Heart left ventricle (tissue), 16 donors: ENCODE measurements around the gene ZER1. TPM values are rescaled to one million over a fixed set of nuclear protein-coding genes. Genes with fewer than 3 reads are reported as not detected.
A peak's percentile ranks its signal among the peaks of the same experiment; 100 is the strongest.

Source experiments
- ATAC-seq, 4 donors: fragments of 200-7000 bp; cut with Tn5 transposase; one replicate each; pipeline ENCODE4 v1.9.1; 2020 to 2022; ENCODE audit warnings: moderate library complexity in 4 of 4, mild to moderate bottlenecking in 3 of 4, moderate number of reproducible peaks in 1 of 4
- DNase-seq, 5 donors: peaks; one replicate each; pipeline ENCODE4 v3.0.0-alpha.2; 2020
- H3K27ac ChIP-seq, 12 donors: fragments of 200-600 bp; sonication (generic) in 4 of 12; one replicate each; pipeline versions ENCODE4 v1.5.0 to v1.8.0; 2016 to 2022; ENCODE audit warnings: mild to moderate bottlenecking in 2 of 12
- H3K27me3 ChIP-seq, 9 donors: fragments of 200-600 bp; sonication (generic) in 2 of 9; one replicate each; pipeline versions ENCODE4 v1.5.1 to v1.8.0; 2016 to 2022; ENCODE audit warnings: mild to moderate bottlenecking in 3 of 9
- H3K36me3 ChIP-seq, 9 donors: fragments of 200-600 bp; sonication (generic) in 2 of 9; one replicate each; pipeline versions ENCODE4 v1.5.0 to v1.8.0; 2018 to 2022; ENCODE audit warnings: mild to moderate bottlenecking in 2 of 9
- H3K4me1 ChIP-seq, 12 donors: fragments of 200-600 bp; sonication (generic) in 4 of 12; one replicate each; pipeline versions ENCODE4 v1.5.0 to v1.8.0; 2016 to 2022; ENCODE audit warnings: mild to moderate bottlenecking in 3 of 12
- H3K4me3 ChIP-seq, 12 donors: fragments of 200-600 bp; sonication (generic) in 4 of 12; one replicate each; pipeline versions ENCODE4 v1.5.0 to v1.8.0; 2017 to 2022; ENCODE audit warnings: mild to moderate bottlenecking in 9 of 12, moderate library complexity in 4 of 12
- H3K9me3 ChIP-seq, 12 donors: fragments of 200-600 bp; sonication (generic) in 4 of 12; one replicate each; pipeline versions ENCODE4 v1.5.0 to v1.8.0; 2016 to 2022; ENCODE audit warnings: mild to moderate bottlenecking in 1 of 12
- CTCF ChIP-seq, 12 donors: fragments of 200-600 bp; sonication (generic) in 4 of 12; IDR thresholded peaks; one replicate each; pipeline versions ENCODE4 v1.5.0 to v1.8.0; 2018 to 2022; ENCODE audit warnings: antibody characterized with exemption in 12 of 12, mild to moderate bottlenecking in 5 of 12
- POLR2A ChIP-seq, 2 donors: fragments of 450-650 bp; IDR thresholded peaks; one replicate each; pipeline ENCODE4 v1.6.1; 2017; ENCODE audit warnings: antibody characterized with exemption in 2 of 2, mild to moderate bottlenecking in 2 of 2, moderate library complexity in 2 of 2
- WGBS, 4 donors: extraction: QIAGEN DNeasy Blood & Tissue Kit in 2 of 4; methylation state at CpG; one replicate each; pipeline versions ENCODE4 v1.1.5 to v1.1.7; 2013 to 2018; 5-methylcytosine and 5-hydroxymethylcytosine counted together
- intact Hi-C, 10 donors: fragments of 100-400 bp; cut with DNase I; formaldehyde crosslinking; loops; one replicate each; pipeline versions ENCODE4 v1.11.1 to v1.14.2; 2022
- polyA plus RNA-seq, 2 donors: library from polyadenylated mRNA; stranded (reverse); fragments of 200-250 nt; gene quantifications; one replicate each; pipeline ENCODE4 v1.2.3, GENCODE V29; 2013
- total RNA-seq, 9 donors: library from RNA; depleted of rRNA in 2 of 9; stranded (reverse); fragments of >200 nt in 2 of 9; fragmentation: NEBNext Ultra II Directional in 3 of 9; extraction: Animal tissue kit (Norgen Biotek cat#: 25700) in 3 of 9; gene quantifications; one replicate each; pipeline versions ENCODE4 v1.1.0 to v1.2.4, GENCODE V29; 2016 to 2023
- donor health status: ischemic (EF 13 %, LVEDD 7.1; RV severe dilation, severe dysfunction).
- donor health status: healthy with polysubstance abuse.
- donor health status: DM: no; HTN: yes; CAD: no.
- donor health status: DM: no; HTN: no; CAD: no.
- donor health status: ischemic (EF 25% LVEDD 6.9; RV normal size, moderate dysfunction).
- donor health status: ischemic (EF 25% LVEDD 5.7; RV mildly dilated, moderate dysfunction).
- donor health status: healthy.
- donor health status: DM: yes; HTN: yes; CAD: no.
- donor health status: ischemic (EF 35%, LVEDD 5.7; RV mildly dilated, moderate dysfunction).
- donor health status: nonischemic (EF 11% LVEDD 7.7; RV severe dilation, severe dysfunction).
- donor health status: DM: yes; HTN: yes; CAD: no.
- donor health status: PGD.
- donor health status: ischemic (EF 29% LVEDD 5.4; RV normal size, mild dysfunction).
- donor health status: nonischemic (EF 23%, LVEDD 6.1; RV moderate dilation, normal function).

ZER1 gene
- total and polyA plus RNA-seq, 11 donors, result 32.4 to 163 (median 59.6) TPM

- peaks cover 0 to 92% (median 82%) of the 10 kb centered on the region in 9 donors for H3K36me3 ChIP-seq
- 84 to 93% (median 92%) methylated on average over 8 of the region's 8 CpGs for WGBS, 4 donors
Observed at GRCh38 chr9:128792978-128793686, 21.4 kb upstream of the ZER1 start.

DNA sequence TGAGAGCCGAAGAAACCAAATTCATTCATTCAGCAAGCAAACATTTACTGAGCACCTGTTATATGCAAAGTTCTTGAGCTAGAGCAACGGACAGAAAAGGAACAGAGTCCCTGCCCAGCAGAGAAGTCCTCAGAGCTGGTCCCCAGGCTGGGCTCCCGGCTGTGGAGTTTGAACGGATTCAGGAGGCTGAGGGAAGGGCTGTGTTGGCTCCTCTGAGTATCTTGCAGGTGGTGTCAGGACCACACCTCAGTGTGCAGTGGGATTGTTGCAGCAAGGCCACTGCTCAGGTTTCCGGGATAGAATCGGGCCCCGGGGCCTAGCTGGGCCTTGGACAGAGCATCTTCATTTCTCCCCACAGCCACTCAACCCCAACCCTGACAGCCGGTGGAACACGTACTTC lies 20.4 kb upstream of the ZER1 start:
- Histone ChIP-seq H3K27me3 (no peaks in the 10 kb centered on the region), H3K4me3 (no peak overlapping the region), H3K36me3 (peaks cover 0 to 82% (median 72%) of the 10 kb centered on the region in 9 donors), H3K27ac (no peak overlapping the region), H3K4me1 (peaks cover 0 to 16% (median 9%) of the 10 kb centered on the region in 12 donors), H3K9me3 (no peaks in the 10 kb centered on the region)
- 91 to 97% (median 94%) methylated on average over 9 of the region's 9 CpGs for WGBS, 4 donors
- ATAC-seq (no peak), DNase-seq (no peak)
- intact Hi-C loops, result no loop called here
- no peak for TF ChIP-seq POLR2A (IDR thresholded peaks at IDR 0.05)
- no peak for TF ChIP-seq CTCF (IDR thresholded peaks at IDR 0.05)

More at GRCh38 chr9:128792978-128793686, 21.4 kb upstream of the ZER1 start:
- Histone ChIP-seq H3K27me3 (no peaks in the 10 kb centered on the region), H3K27ac (no peak overlapping the region), H3K9me3 (no peaks in the 10 kb centered on the region), H3K4me3 (no peak overlapping the region), H3K4me1 (peaks cover 0 to 6% (median 4%) of the 10 kb centered on the region in 12 donors)
- TF ChIP-seq POLR2A (IDR thresholded peaks at IDR 0.05), result no peak
- no peak for ATAC-seq
- intact Hi-C loops, result no loop called here
- no peak for DNase-seq

- ATAC-seq, result no peak
Observed at GRCh38 chr9:128790536-128790935, 18.8 kb upstream of the ZER1 start.

DNA sequence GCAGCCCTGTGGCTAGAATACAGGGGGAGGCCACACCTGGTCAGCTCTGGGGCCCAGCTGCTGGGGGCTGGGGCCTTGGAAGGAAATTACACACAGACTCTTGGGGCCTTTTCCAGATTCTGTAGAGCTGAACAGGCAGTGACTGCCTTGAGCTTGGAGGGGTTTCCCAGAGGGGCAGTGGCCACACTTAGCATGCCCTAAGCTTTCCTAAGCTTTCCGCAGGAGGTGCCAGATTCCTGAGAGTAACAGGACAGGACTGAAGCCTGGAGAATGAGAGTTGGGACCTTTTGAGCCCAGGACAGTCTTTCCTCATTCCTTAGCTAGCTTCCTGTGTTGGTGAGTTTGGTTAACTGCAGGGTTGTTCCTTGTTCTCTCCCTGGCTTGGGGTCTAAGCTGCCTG lies 16.7 kb upstream of the ZER1 start:
- H3K4me3 ChIP-seq, result peak overlapping the region in 8 of 12 donors; percentile 77 to 100 (median 96)
- ATAC-seq, result no peak
- no peak for DNase-seq
- H3K36me3 ChIP-seq, result peaks cover 0 to 50% (median 37%) of the 10 kb centered on the region in 9 donors
- WGBS, 4 donors, result 75 to 95% (median 93%) methylated on average over 1 of the region's 1 CpG
- H3K27me3 ChIP-seq, result no peaks in the 10 kb centered on the region
- no peaks in the 10 kb centered on the region for H3K9me3 ChIP-seq
- no peak for TF ChIP-seq POLR2A (IDR thresholded peaks at IDR 0.05)
- TF ChIP-seq CTCF (IDR thresholded peaks at IDR 0.05), result no peak
- H3K27ac ChIP-seq, result no peak overlapping the region
- intact Hi-C loops, result loop anchor here in 2 of 10 donors (5.0 kb wide), 2 partner anchors 56 to 86 kb away; partner anchors contain the start of gene PKN3 (in 1 of the 2)
- H3K4me1 ChIP-seq, result peaks cover 0 to 25% (median 13%) of the 10 kb centered on the region in 12 donors

More at GRCh38 chr9:128790536-128790935, 18.8 kb upstream of the ZER1 start:
- H3K27ac ChIP-seq, result no peak overlapping the region
- WGBS, 4 donors, result 83 to 94% (median 93%) methylated on average over 4 of the region's 4 CpGs
- peaks cover 0 to 66% (median 56%) of the 10 kb centered on the region in 9 donors for H3K36me3 ChIP-seq
- H3K9me3 ChIP-seq, result no peaks in the 10 kb centered on the region
- H3K4me3 ChIP-seq, result no peak overlapping the region
- DNase-seq, result no peak
- intact Hi-C loops, result no loop called here
- H3K4me1 ChIP-seq, result peaks cover 0 to 21% (median 13%) of the 10 kb centered on the region in 12 donors
- TF ChIP-seq CTCF (IDR thresholded peaks at IDR 0.05), result no peak
- TF ChIP-seq POLR2A (IDR thresholded peaks at IDR 0.05), result no peak
- no peaks in the 10 kb centered on the region for H3K27me3 ChIP-seq
